Central memory CD8-positive, alpha-beta T cell (primary cell): Measurements from ENCODE around the gene CD81.

ENCODE experiments used
- ATAC-seq: fragments of 150-1000 bp; cut with Tn5 transposase; replicated peaks from 2 replicates; pipeline ENCODE4 v1.10.0; 2022; ENCODE audit warnings: mild to moderate bottlenecking, moderate FRiP score, moderate number of reproducible peaks; ENCODE audit not compliant: poor library complexity, severe bottlenecking; ENCODE audit errors: extremely low read depth
- DNase-seq, 2 donors: peaks; one replicate each; pipeline ENCODE4 v3.0.0; 2021; ENCODE audit warnings: low spot score in 2 of 2
- H3K27ac Mint-ChIP-seq: one replicate; pipeline ENCODE4 v1.8.0; 2022; ENCODE audit warnings: low read depth, mild to moderate bottlenecking, moderate library complexity, mixed read lengths
- H3K27me3 Mint-ChIP-seq: one replicate; pipeline ENCODE4 v1.8.0; 2022; ENCODE audit warnings: mixed read lengths
- H3K36me3 Mint-ChIP-seq: one replicate; pipeline ENCODE4 v1.8.0; 2022; ENCODE audit warnings: mild to moderate bottlenecking, moderate library complexity, mixed read lengths; ENCODE audit not compliant: insufficient read depth
- H3K4me1 Mint-ChIP-seq: one replicate; pipeline ENCODE4 v1.8.0; 2022; ENCODE audit warnings: mixed read lengths
- H3K4me3 Mint-ChIP-seq: one replicate; pipeline ENCODE4 v1.8.0; 2022; ENCODE audit warnings: mild to moderate bottlenecking, moderate library complexity, mixed read lengths
- H3K9me3 Mint-ChIP-seq: one replicate; pipeline ENCODE4 v1.8.0; 2022; ENCODE audit warnings: mixed read lengths

Gene CD81

GRCh38 chr11:2369320-2369719, 7.8 kb upstream of the CD81 start:
- Mint-ChIP-seq H3K27ac (no peak overlapping the region), H3K4me3 (no peak overlapping the region)
- no peak for ATAC-seq

DNA sequence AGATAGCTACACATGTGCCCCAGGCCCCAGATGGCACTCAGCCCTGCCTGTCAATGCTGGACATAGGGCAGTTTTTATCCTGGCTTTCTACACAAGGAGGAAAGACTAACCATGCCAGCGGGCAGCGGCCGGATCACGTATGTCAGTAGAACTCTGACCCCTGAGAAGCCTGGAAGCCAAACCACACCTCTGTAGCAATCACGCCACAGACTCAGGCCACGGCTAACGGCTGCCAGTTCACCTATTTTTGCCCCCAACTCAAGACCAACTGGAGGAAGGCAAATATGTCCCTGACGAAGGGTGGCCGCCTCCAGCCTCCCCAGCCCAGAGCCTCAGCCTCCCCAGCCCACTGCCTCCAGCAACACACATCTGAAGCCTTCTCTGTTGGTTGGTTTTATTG, 7.2 kb upstream of the CD81 start:
- Mint-ChIP-seq H3K36me3 (no peaks in the 10 kb centered on the region), H3K9me3 (no peaks in the 10 kb centered on the region), H3K27ac (no peak overlapping the region), H3K4me3 (no peak overlapping the region), H3K27me3 (no peaks in the 10 kb centered on the region), H3K4me1 (no peaks in the 10 kb centered on the region)
- no peak for DNase-seq
- no peak for ATAC-seq

More at GRCh38 chr11:2369320-2369719, 7.8 kb upstream of the CD81 start:
- no peaks in the 10 kb centered on the region for H3K9me3 Mint-ChIP-seq
- H3K27me3 Mint-ChIP-seq, result no peaks in the 10 kb centered on the region
- no peaks in the 10 kb centered on the region for H3K4me1 Mint-ChIP-seq
- H3K36me3 Mint-ChIP-seq, result no peaks in the 10 kb centered on the region
- no peak for DNase-seq

DNA sequence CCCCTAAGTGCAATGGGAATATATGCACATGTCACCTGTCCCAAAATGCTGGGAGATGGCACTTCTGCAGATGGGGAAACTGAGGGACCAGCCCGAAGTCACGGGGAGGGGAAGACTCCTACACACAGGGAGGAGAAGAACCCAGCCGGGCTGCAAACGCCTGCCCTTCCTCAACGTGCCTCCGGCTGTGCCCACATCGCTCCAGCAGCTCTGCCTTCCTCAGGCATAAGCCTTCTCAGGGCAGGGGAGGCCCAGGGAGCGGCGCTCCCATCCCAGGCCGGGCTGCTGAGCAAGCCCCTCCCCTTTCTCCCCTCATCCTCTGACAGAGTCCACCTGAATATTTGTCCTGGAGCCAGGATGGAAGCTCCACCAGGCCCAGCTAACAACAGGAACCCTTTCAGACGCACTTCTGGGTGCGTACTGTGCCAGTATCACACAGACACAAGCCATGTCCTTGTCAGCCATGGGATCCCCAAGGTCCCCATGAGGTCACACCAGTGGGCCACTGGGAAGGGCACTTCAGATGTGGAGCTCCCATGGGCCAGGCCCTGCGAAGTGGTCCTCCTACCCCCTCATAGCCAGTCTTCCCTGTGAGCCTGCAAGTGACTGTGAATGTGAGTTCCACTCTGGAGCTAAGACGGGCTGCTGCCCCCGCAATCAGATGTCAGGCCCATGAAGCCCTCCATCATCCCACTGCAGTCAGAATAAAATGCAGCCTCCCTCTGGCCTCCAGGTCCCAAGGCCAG, 2.5 kb upstream of the CD81 start:
- DNase-seq (no peak), ATAC-seq (no peak)
- no peaks in the 10 kb centered on the region for H3K9me3 Mint-ChIP-seq
- H3K27me3 Mint-ChIP-seq, result no peaks in the 10 kb centered on the region
- H3K4me1 Mint-ChIP-seq, result peaks cover 13% of the 10 kb centered on the region
- peaks cover 7% of the 10 kb centered on the region for H3K36me3 Mint-ChIP-seq
- no peak overlapping the region for H3K4me3 Mint-ChIP-seq
- H3K27ac Mint-ChIP-seq, result no peak overlapping the region

DNA sequence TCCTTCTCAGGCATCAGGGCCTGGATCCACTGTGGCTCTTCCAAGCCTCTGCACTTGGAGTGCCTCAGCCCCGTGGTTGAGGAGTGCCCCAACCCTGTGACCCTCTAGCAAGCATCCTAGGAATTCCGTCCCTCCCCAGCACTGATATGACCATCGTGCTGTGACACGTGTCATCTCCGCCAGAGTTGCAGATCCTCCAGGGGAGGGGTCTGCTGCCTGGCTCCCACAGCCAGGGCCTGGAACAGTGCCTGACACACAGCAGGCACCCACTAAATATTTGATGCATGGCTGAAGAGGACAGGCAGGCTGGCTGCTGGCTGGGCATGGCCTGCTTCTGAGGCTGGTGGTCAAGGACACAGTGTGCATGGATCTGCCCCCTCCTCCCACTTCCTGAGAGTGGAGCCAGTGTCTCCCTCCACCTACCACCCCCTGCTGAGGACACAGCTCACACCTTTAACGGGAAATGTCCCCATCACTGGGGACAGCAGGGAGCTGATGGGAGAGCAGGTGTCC, 1.7 kb upstream of the CD81 start:
- H3K9me3 Mint-ChIP-seq, result no peaks in the 10 kb centered on the region
- no peak for DNase-seq
- H3K4me1 Mint-ChIP-seq, result peaks cover 20% of the 10 kb centered on the region
- H3K36me3 Mint-ChIP-seq, result peaks cover 9% of the 10 kb centered on the region
- ATAC-seq, result no peak
- H3K27ac Mint-ChIP-seq, result no peak overlapping the region
- H3K27me3 Mint-ChIP-seq, result no peaks in the 10 kb centered on the region
- H3K4me3 Mint-ChIP-seq, result peak overlapping the region; percentile 48

GRCh38 chr11:2375964-2376551, 1.1 kb upstream of the CD81 start:
- Mint-ChIP-seq H3K27me3 (no peaks in the 10 kb centered on the region), H3K36me3 (peaks cover 15% of the 10 kb centered on the region), H3K27ac (no peak overlapping the region), H3K9me3 (no peaks in the 10 kb centered on the region), H3K4me1 (peaks cover 27% of the 10 kb centered on the region), H3K4me3 (peak overlapping the region; percentile 87)
- no peak for ATAC-seq
- no peak for DNase-seq

DNA sequence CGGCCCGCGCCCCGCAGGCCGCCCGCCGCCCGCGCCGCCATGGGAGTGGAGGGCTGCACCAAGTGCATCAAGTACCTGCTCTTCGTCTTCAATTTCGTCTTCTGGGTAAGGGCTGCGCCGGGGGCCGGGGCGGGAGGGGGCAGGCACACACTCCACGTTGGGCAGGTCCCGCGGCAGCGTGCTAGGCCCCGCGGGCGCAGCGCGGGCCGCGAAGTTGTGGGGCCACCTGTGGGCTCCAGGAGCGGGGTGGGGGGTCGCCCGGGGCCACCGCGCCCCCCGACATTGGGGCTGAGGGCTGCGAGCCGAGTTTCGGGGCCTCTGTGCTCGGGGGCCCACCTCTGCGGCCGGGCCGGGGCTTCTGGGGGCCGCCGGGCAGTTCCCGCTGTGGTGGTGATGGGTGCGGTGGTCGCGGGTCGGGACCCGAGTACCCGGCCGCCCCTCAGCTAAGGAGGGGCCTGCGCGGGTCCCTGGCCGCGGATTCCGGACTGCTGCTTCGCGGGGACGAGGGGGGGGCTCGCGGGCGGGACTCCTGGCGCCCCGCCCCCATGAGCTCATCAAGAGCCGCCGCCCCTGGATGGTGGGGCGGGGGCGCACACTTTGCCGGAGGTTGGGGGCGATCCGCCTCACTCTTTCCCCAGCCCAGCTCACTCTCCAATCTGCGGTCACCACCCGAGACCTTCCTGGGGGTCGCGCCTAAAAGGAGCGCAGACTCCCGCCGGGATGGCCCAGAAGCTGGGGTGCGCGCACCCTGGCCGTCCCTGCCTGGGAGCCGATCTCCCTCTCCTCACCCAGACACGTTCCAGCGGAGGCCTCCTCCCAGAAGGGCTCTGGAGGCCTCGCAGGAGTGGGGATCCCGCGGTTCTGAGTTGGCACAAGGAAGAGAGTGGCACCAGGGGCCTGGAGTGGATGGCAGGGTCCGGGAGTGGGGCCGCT, 667 bp downstream of the CD81 start:
- Mint-ChIP-seq H3K36me3 (peaks cover 26% of the 10 kb centered on the region), H3K9me3 (no peaks in the 10 kb centered on the region), H3K4me3 (peak overlapping the region; percentile 87), H3K27me3 (no peaks in the 10 kb centered on the region), H3K27ac (peak overlapping the region; percentile 84), H3K4me1 (peaks cover 41% of the 10 kb centered on the region)
- DNase-seq (no peak), ATAC-seq (peak; percentile 29)

GRCh38 chr11:2378527-2379210, 1.6 kb downstream of the CD81 start:
- Mint-ChIP-seq H3K4me3 (peak overlapping the region; percentile 87), H3K27me3 (no peaks in the 10 kb centered on the region), H3K27ac (peak overlapping the region; percentile 84), H3K36me3 (peaks cover 33% of the 10 kb centered on the region), H3K4me1 (peaks cover 48% of the 10 kb centered on the region), H3K9me3 (no peaks in the 10 kb centered on the region)
- ATAC-seq (no peak), DNase-seq (no peak)

- H3K36me3 Mint-ChIP-seq, result peaks cover 38% of the 10 kb centered on the region
Observed at GRCh38 chr11:2379466-2380174, 2.5 kb downstream of the CD81 start.

DNA sequence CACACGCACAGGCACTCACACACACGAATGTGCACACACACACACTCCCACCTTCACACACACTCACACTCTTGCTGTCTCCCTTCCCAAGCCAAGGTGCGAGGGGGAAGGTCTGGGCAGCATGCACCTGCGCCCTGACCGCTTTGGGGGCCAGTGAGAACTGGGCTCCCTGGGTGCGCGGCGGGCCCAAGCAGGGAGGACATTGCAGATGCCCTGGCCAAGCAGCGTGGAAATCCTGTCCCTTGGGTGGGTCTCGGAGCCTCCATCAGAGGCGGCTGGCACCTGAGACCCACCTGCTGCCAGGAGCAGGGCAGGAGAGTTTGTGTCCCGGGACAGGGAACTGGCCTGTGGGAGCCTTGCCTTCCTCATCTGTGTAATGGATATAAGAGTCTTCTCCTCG, 3.3 kb downstream of the CD81 start:
- no peak for DNase-seq
- Mint-ChIP-seq H3K27ac (peak overlapping the region; percentile 84), H3K36me3 (peaks cover 45% of the 10 kb centered on the region), H3K27me3 (no peaks in the 10 kb centered on the region), H3K9me3 (no peaks in the 10 kb centered on the region), H3K4me3 (peak overlapping the region; percentile 87), H3K4me1 (peaks cover 64% of the 10 kb centered on the region)
- ATAC-seq, result no peak

More at GRCh38 chr11:2379466-2380174, 2.5 kb downstream of the CD81 start:
- H3K27me3 Mint-ChIP-seq, result no peaks in the 10 kb centered on the region
- no peak for DNase-seq
- peaks cover 57% of the 10 kb centered on the region for H3K4me1 Mint-ChIP-seq
- peak overlapping the region; percentile 84 for H3K27ac Mint-ChIP-seq
- no peaks in the 10 kb centered on the region for H3K9me3 Mint-ChIP-seq
- peak overlapping the region; percentile 87 for H3K4me3 Mint-ChIP-seq
- no peak for ATAC-seq

DNA sequence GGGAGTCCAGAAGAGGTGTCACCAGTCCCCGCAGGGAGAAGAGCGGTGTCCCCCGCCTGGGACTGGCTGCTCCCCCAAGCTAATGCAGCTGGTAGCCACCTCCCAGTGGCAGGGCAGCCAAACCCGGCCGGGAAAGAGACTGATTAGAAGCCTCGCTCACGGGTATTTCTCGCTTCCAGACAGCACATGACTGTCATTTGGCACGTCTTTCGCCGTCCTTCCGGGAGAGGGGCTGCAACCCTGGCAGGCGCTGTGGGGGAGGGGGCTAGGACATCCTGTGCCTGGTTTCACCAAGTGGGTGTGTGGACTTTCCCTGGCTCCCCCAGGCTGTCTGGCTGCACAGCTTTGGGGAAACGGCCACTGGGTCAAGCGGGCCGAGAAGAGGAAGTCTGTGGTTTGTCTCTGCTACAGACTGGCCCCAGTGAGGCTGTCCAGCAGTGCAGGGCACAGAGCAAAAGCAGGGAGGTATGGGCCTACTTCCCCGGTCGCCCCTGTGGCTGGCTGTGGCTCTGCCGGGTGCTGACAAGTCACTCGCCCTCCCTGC, 3.8 kb downstream of the CD81 start:
- H3K4me1 Mint-ChIP-seq, result peaks cover 69% of the 10 kb centered on the region
- ATAC-seq (no peak), DNase-seq (no peak)
- H3K27me3 Mint-ChIP-seq, result no peaks in the 10 kb centered on the region
- H3K27ac Mint-ChIP-seq, result peak overlapping the region; percentile 84
- peak overlapping the region; percentile 87 for H3K4me3 Mint-ChIP-seq
- H3K9me3 Mint-ChIP-seq, result no peaks in the 10 kb centered on the region
- H3K36me3 Mint-ChIP-seq, result peaks cover 46% of the 10 kb centered on the region

DNA sequence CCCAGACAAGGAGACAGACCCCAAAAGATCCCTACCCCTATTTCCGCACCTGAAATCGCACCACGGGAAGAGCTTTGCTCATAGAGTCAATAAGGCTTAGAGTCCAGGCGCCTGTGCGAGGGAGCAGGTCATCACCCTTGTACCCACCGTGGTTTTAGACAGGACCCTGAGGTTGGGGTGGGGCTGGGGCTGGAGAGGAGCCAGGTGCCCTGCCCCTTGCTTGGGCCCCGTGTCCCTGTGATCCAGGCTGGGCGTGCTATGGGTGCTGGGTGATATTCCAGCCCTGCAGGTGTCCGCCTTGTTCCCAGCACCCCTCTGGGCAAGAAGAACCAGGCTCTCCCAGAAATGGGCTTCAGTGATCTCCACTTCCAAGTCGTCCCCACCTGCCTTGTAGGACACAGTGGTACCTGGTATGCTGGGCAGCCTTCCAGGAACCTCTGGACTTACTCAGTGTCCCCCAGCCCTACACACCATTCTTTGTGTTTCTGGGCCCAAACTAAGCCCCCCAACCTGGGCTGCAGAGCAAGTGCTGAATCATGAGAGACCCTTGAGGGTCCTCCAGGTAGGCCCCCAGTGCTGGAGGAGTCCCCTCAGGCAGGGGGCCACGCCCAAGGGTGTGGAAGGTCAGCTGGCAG, 4.5 kb downstream of the CD81 start:
- no peaks in the 10 kb centered on the region for H3K9me3 Mint-ChIP-seq
- no peaks in the 10 kb centered on the region for H3K27me3 Mint-ChIP-seq
- peaks cover 48% of the 10 kb centered on the region for H3K36me3 Mint-ChIP-seq
- H3K4me1 Mint-ChIP-seq, result peaks cover 70% of the 10 kb centered on the region
- ATAC-seq, result no peak
- DNase-seq, result no peak
- peak overlapping the region; percentile 84 for H3K27ac Mint-ChIP-seq
- H3K4me3 Mint-ChIP-seq, result peak overlapping the region; percentile 87
